ENCODE results near the gene OR8A1. TPM values are rescaled to one million over a fixed set of nuclear protein-coding genes. Genes with fewer than 3 reads are reported as not detected.

OR8A1 gene
- polyA plus RNA-seq, 1 donor from 2014 or later: not detected

GRCh38 chr11:124610295-124610694, 40.5 kb downstream of the OR8A1 start:
- Mint-ChIP-seq H3K9me3 (no peaks in the 10 kb centered on the region), H3K4me1 (peaks cover 0 to 4% (median 0%) of the 10 kb centered on the region in 3 donors), H3K36me3 (peaks cover 2% of the 10 kb centered on the region), H3K27ac (no peak overlapping the region), H3K27me3 (peaks cover 2% of the 10 kb centered on the region), H3K4me3 (no peak overlapping the region)

- H3K36me3 Mint-ChIP-seq: peaks cover 2% of the 10 kb centered on the region
- H3K27ac Mint-ChIP-seq: no peak within 1 kb of the TSS
Measured at GRCh38 chr11:124611064-124611463, 41.3 kb downstream of the OR8A1 start, which contains the start of gene PANX3. PANX3 (plus strand) TSS chr11:124611428; CDS start chr11:124611557, 129 bp downstream.

DNA sequence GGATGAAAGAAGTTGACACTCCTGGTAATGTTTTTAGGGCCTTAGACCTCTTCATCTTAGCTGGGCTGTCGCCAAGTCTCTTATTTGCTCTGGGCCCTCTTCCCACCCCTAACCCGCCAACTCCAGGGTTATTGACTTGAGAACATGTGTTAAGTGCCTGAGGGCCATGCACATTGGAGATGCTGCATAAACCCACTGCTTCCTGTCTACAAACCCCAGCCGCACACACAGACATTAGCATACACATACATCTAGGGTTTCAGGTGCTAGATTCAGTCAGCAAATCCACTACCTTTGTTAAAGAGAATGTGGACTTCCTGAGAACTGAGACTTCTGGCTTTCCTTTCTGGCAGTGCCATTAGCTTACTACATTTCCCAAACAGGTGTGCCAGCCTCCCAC, 42.2 kb downstream of the OR8A1 start:
- H3K9me3 Mint-ChIP-seq: no peaks in the 10 kb centered on the region
- H3K27me3 Mint-ChIP-seq: peaks cover 3% of the 10 kb centered on the region
- H3K36me3 Mint-ChIP-seq: peaks cover 2% of the 10 kb centered on the region
- no peak overlapping the region for H3K4me3 Mint-ChIP-seq
- no peak overlapping the region for H3K27ac Mint-ChIP-seq
- H3K4me1 Mint-ChIP-seq: peaks cover 0 to 2% (median 0%) of the 10 kb centered on the region in 3 donors

More at GRCh38 chr11:124611064-124611463, 41.3 kb downstream of the OR8A1 start, which contains the start of gene PANX3:
- Mint-ChIP-seq H3K4me1 (peaks cover 0 to 2% (median 0%) of the 10 kb centered on the region in 3 donors), H3K4me3 (no peak within 1 kb of the TSS), H3K9me3 (no peaks in the 10 kb centered on the region), H3K27me3 (peaks cover 3% of the 10 kb centered on the region)

DNA sequence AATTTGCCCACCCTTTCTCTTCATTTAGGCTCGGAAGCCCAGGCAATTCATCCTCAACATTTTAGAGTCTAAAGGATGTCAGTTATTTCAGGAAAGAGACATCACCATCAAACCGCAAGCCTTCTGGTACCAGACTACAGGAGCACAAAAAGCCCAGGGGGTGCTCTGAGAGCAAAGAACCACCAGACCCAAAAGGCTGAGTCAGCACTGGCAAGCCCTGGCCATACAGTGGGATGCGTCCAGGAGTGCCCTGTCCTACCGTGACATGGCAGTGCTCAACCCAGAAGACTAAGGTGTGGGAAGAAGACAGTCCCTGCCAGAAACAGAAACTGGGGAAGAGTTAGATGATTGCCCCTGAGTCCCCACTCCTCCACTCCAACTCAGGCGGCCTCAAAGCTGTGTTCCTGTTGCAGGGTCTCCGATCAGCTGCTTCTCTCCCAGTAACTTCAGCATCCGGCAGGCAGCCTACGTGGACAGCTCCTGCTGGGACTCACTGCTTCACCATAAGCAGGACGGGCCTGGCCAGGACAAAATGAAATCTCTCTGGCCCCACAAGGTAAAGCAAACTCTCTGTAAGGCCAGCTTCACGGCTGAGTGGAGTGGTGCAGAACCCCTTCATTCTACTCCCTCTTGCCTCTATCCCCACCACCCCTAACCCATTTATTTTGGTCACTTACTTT, 42.9 kb downstream of the OR8A1 start:
- Mint-ChIP-seq H3K27me3 (peaks cover 3% of the 10 kb centered on the region), H3K36me3 (peaks cover 3% of the 10 kb centered on the region), H3K9me3 (no peaks in the 10 kb centered on the region), H3K27ac (no peak overlapping the region), H3K4me1 (peaks cover 0 to 2% (median 1%) of the 10 kb centered on the region in 3 donors), H3K4me3 (no peak overlapping the region)

DNA sequence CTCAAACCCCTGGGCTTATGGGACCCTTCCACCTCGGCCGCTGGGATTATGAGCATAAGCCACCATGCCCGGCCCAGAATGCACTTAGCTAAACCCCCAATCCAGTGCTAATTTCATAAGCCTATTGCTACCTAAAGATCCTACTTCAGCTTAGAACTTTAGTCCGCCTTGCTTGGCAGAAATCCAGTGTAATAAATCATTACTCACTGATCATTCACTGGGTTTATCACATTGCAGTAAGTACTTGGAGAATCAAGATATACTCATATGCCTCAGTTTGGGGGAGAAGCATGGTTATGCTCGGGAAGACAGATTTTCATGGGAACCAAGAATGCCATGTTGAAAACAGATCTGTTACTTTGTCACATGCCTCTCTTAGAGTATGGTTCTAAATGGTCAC, 49.1 kb downstream of the OR8A1 start:
- Mint-ChIP-seq H3K27me3 (peaks cover 3% of the 10 kb centered on the region), H3K9me3 (no peaks in the 10 kb centered on the region), H3K4me1 (peaks cover 10 to 11% (median 11%) of the 10 kb centered on the region in 3 donors), H3K36me3 (peaks cover 3% of the 10 kb centered on the region), H3K4me3 (no peak overlapping the region), H3K27ac (no peak overlapping the region)

Other genes with a start within 250 kb of the OR8A1 start
- not detected for gene OR8D2, start 249.8 kb upstream of the OR8A1 start, polyA plus RNA-seq
- not detected for gene OR8B2, start 185.5 kb upstream of the OR8A1 start, polyA plus RNA-seq
- gene OR8B3, start 171.0 kb upstream of the OR8A1 start, polyA plus RNA-seq: not detected
- gene OR8B4, start 145.1 kb upstream of the OR8A1 start, polyA plus RNA-seq: not detected
- gene OR8B8, start 124.3 kb upstream of the OR8A1 start, polyA plus RNA-seq: not detected
- gene OR8B12, start 26.3 kb upstream of the OR8A1 start, polyA plus RNA-seq: not detected
- gene PANX3, start 41.4 kb downstream of the OR8A1 start, polyA plus RNA-seq: not detected
- gene TBRG1, start 52.9 kb downstream of the OR8A1 start, polyA plus RNA-seq: 35.9 TPM
- gene SIAE, start 103.7 kb downstream of the OR8A1 start, polyA plus RNA-seq: 1.4 TPM
- gene SPA17, start 103.9 kb downstream of the OR8A1 start, polyA plus RNA-seq: 1.0 TPM
- gene NRGN, start 169.9 kb downstream of the OR8A1 start, polyA plus RNA-seq: 4.6 TPM
- not detected for gene VSIG2, start 182.3 kb downstream of the OR8A1 start, polyA plus RNA-seq
- 2.5 TPM for gene ESAM, start 192.3 kb downstream of the OR8A1 start, polyA plus RNA-seq
- gene MSANTD2, start 230.4 kb downstream of the OR8A1 start, polyA plus RNA-seq: 7.1 TPM